HUES48 (cell line): ENCODE results near the gene KCNA1.

Source experiments
- H3K27ac ChIP-seq: one replicate; pipeline ENCODE4 v1.7.0; 2013; ENCODE audit warnings: low read depth, low read length, inconsistent platforms
- H3K27me3 ChIP-seq: 2 replicates; pipeline ENCODE4 v1.6.1; 2013; ENCODE audit warnings: mild to moderate bottlenecking, low read length; ENCODE audit not compliant: control insufficient read depth, insufficient read depth
- H3K36me3 ChIP-seq: 2 replicates; pipeline ENCODE4 v1.6.1; 2013; ENCODE audit warnings: low read length; ENCODE audit not compliant: control insufficient read depth, insufficient read depth
- H3K4me1 ChIP-seq: 2 replicates; pipeline ENCODE4 v1.6.1; 2013; ENCODE audit warnings: mild to moderate bottlenecking, low read length; ENCODE audit not compliant: control insufficient read depth, insufficient read depth
- H3K4me3 ChIP-seq: 2 replicates; pipeline ENCODE4 v1.5.1; 2013; ENCODE audit warnings: mild to moderate bottlenecking, low read depth, low read length
- H3K9ac ChIP-seq: 2 replicates; pipeline ENCODE4 v1.6.1; 2013; ENCODE audit warnings: mild to moderate bottlenecking, low read depth, low read length, moderate library complexity
- H3K9me3 ChIP-seq: 2 replicates; pipeline ENCODE4 v1.6.1; 2013; ENCODE audit warnings: low read length; ENCODE audit not compliant: control insufficient read depth, insufficient read depth

KCNA1 gene

DNA sequence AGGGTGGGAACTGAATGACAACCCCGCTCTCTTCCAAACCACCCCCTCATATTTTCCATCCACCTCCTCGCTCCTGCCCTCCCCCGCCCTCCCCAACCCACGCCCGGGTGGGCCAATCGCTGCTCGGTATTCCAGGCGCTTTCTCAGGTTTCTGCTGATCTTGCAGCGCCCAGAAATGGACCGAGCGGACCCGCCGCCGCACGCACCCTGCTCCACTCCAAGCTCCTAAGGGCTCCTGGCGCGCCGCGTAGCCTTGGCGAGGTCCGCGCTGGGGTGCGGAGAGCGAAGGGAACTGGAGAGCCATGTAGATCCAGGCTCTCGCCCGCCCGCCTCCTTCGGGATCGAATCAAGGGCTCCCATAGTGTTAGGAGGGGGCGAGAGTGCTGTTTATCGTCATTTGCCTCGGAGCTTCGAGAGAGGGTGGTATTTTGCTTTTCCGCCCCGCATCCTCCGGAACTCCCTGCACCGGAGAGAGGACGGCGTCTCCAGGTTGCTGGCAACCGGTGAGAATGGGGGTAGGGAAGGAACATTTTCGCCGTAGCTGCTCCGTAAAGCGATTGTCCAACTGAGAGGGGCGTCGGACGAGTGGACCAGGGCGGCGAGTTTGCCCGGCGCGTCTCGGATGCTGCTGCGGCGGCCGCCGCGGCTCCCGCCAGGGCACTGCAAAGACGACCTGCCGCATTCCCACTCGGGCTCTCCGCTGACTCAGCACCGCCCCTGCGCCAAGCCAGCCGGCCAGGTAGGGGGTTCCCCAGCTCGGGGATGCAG, at the start of gene KCNA1:
KCNA1 (plus strand) TSS at position 172 of the 768 bp plus-strand sequence. CDS start 1,474 bp downstream, outside the sequence.
- Histone ChIP-seq H3K27ac (no peak within 1 kb of the TSS), H3K4me3 (peak within 1 kb of the TSS; percentile 67), H3K36me3 (no peaks in the 10 kb centered on the region), H3K9ac (no peak within 1 kb of the TSS), H3K27me3 (peaks cover 92% of the 10 kb centered on the region), H3K9me3 (peaks cover 3% of the 10 kb centered on the region; the same call in 1 of the 2 replicates), H3K4me1 (peaks cover 15% of the 10 kb centered on the region)

DNA sequence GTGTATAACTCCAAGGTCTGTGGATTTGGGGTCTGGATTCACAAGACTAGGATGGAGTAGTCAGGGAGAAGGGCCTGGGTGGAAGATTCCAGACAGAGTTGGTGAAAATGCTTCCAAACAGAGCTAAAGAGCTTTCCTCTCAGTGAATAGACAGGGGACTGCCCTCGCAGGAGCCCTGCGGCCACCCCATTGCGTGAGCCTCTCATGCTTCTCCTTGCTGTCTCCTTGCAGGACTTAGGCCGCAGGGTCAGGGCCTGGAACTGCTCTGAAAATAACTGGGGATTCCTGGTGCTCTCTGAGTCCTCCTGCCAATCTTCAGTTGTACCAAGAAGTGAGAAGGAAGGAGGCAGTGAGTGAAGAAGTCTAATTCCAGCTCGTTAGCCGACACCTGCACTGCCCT, 49.0 kb upstream of the KCNA1 start:
- Histone ChIP-seq H3K27ac (no peak overlapping the region), H3K9me3 (no peaks in the 10 kb centered on the region), H3K4me3 (no peak overlapping the region), H3K36me3 (no peaks in the 10 kb centered on the region), H3K4me1 (peaks cover 9% of the 10 kb centered on the region), H3K9ac (no peak overlapping the region), H3K27me3 (peaks cover 11% of the 10 kb centered on the region)

DNA sequence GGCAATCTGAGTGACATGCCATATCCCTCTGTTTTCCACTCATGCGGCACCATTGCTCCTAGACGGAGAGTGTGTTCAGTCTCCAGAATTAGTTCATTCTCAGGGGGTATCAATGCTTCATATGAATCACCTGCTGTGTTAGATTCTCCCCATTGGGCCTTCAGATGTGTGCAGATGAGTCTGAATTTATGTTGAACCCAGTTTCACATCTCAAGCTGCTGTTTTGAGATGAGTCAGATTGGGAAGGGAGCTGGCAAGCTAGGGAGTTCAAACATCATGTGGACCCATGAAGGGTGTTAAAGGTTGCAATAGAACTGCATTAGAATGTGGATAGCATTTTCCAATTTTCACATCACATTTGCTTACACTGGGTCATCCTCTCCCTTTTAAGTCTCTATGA, 46.9 kb upstream of the KCNA1 start:
- H3K27me3 ChIP-seq: peaks cover 11% of the 10 kb centered on the region
- no peak overlapping the region for H3K4me3 ChIP-seq
- peaks cover 6% of the 10 kb centered on the region for H3K4me1 ChIP-seq
- H3K27ac ChIP-seq: no peak overlapping the region
- H3K36me3 ChIP-seq: no peaks in the 10 kb centered on the region
- H3K9me3 ChIP-seq: no peaks in the 10 kb centered on the region
- no peak overlapping the region for H3K9ac ChIP-seq

- Histone ChIP-seq H3K9ac (no peak overlapping the region), H3K9me3 (no peaks in the 10 kb centered on the region), H3K4me3 (no peak overlapping the region), H3K27me3 (no peaks in the 10 kb centered on the region), H3K36me3 (no peaks in the 10 kb centered on the region), H3K4me1 (no peaks in the 10 kb centered on the region), H3K27ac (no peak overlapping the region)
Measured at GRCh38 chr12:4864575-4864974, 45.1 kb upstream of the KCNA1 start.

DNA sequence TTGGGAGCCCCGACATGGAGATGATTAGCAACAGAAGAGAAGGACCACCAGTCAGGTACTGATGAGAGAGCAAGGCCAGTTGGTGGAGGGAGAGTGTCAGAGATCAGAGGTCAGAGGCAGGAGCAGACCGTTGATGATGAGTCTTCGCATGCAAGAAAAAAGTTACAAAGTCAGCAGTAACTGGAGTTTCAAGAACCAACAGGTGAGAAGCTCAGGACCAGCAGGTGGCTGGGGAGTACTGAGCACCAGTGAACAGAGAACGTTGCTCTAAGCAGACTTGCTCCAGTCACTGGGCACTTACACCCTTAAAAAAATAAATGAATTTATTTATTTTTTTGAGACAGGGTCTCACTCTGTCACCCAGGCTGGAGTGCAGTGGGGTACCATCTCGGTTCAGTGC, 44.5 kb upstream of the KCNA1 start:
- Histone ChIP-seq H3K27ac (no peak overlapping the region), H3K27me3 (no peaks in the 10 kb centered on the region), H3K4me3 (no peak overlapping the region), H3K9ac (no peak overlapping the region), H3K4me1 (no peaks in the 10 kb centered on the region), H3K9me3 (no peaks in the 10 kb centered on the region), H3K36me3 (no peaks in the 10 kb centered on the region)

DNA sequence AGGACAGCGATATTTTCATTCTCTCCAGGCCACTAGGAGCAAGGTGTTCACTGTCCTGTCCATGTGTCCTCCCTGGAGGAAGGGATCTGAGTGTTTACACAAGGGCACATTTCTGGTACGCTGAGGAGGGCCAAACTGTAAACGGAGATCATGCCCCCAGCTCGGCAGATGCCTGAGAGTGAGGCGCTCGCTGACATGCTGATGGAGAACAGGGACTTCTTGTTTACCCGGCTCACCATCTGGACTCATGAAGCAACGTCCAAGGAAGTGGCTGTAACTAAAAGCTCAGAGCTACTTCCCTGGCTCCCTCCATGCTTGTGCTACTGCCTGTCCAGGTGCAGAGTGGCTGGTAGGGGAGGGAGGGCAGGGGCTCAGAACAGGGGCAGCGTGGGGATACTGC, 43.4 kb upstream of the KCNA1 start:
- no peaks in the 10 kb centered on the region for H3K9me3 ChIP-seq
- H3K4me1 ChIP-seq: no peaks in the 10 kb centered on the region
- H3K27ac ChIP-seq: no peak overlapping the region
- no peaks in the 10 kb centered on the region for H3K36me3 ChIP-seq
- H3K9ac ChIP-seq: no peak overlapping the region
- H3K27me3 ChIP-seq: no peaks in the 10 kb centered on the region
- no peak overlapping the region for H3K4me3 ChIP-seq

GRCh38 chr12:4867384-4867783, 42.3 kb upstream of the KCNA1 start:
- H3K9ac ChIP-seq: no peak overlapping the region
- no peaks in the 10 kb centered on the region for H3K27me3 ChIP-seq
- no peak overlapping the region for H3K27ac ChIP-seq
- no peaks in the 10 kb centered on the region for H3K9me3 ChIP-seq
- H3K4me3 ChIP-seq: no peak overlapping the region
- H3K36me3 ChIP-seq: no peaks in the 10 kb centered on the region
- H3K4me1 ChIP-seq: no peaks in the 10 kb centered on the region

- H3K4me3 ChIP-seq: no peak overlapping the region
- no peaks in the 10 kb centered on the region for H3K27me3 ChIP-seq
- H3K9me3 ChIP-seq: no peaks in the 10 kb centered on the region
- no peaks in the 10 kb centered on the region for H3K4me1 ChIP-seq
- H3K36me3 ChIP-seq: no peaks in the 10 kb centered on the region
- no peak overlapping the region for H3K9ac ChIP-seq
- H3K27ac ChIP-seq: no peak overlapping the region
Measured at GRCh38 chr12:4870423-4870822, 39.3 kb upstream of the KCNA1 start.

- H3K4me3 ChIP-seq: no peak overlapping the region
- H3K9me3 ChIP-seq: no peaks in the 10 kb centered on the region; the same call in 1 of the 2 replicates
- no peak overlapping the region for H3K27ac ChIP-seq
- H3K27me3 ChIP-seq: no peaks in the 10 kb centered on the region
- H3K4me1 ChIP-seq: no peaks in the 10 kb centered on the region
- no peak overlapping the region for H3K9ac ChIP-seq
- no peaks in the 10 kb centered on the region for H3K36me3 ChIP-seq
Measured at GRCh38 chr12:4871514-4871913, 38.2 kb upstream of the KCNA1 start.

- no peaks in the 10 kb centered on the region for H3K27me3 ChIP-seq
- H3K4me1 ChIP-seq: no peaks in the 10 kb centered on the region
- H3K9ac ChIP-seq: no peak overlapping the region
- H3K27ac ChIP-seq: no peak overlapping the region
- H3K36me3 ChIP-seq: no peaks in the 10 kb centered on the region
- peaks cover 6% of the 10 kb centered on the region for H3K9me3 ChIP-seq
- H3K4me3 ChIP-seq: no peak overlapping the region
Measured at GRCh38 chr12:4873947-4874346, 35.8 kb upstream of the KCNA1 start.

- no peak overlapping the region for H3K27ac ChIP-seq
- no peaks in the 10 kb centered on the region for H3K27me3 ChIP-seq
- no peaks in the 10 kb centered on the region for H3K4me1 ChIP-seq
- H3K9ac ChIP-seq: no peak overlapping the region
- H3K36me3 ChIP-seq: no peaks in the 10 kb centered on the region
- H3K4me3 ChIP-seq: no peak overlapping the region
- peaks cover 12% of the 10 kb centered on the region for H3K9me3 ChIP-seq
Measured at GRCh38 chr12:4874671-4875070, 35.0 kb upstream of the KCNA1 start.
